Neuronal stem cell (in vitro differentiated cells): ENCODE results near the gene SLC46A2.

ENCODE experiments used
- DNase-seq: peaks from one replicate; pipeline ENCODE4 v3.0.0-alpha.2; 2013; ENCODE audit warnings: low spot score
- H2AFZ ChIP-seq: one replicate; pipeline ENCODE4 v1.6.1; 2013; ENCODE audit warnings: mild to moderate bottlenecking, low read length, inconsistent platforms
- H2AK5ac ChIP-seq: 2 replicates; pipeline ENCODE4 v1.6.1; 2013; ENCODE audit warnings: low read depth, mild to moderate bottlenecking, inconsistent platforms, low read length, moderate library complexity, mixed read lengths
- H2BK120ac ChIP-seq: 2 replicates; pipeline ENCODE4 v1.6.1; 2013; ENCODE audit warnings: low read depth, mild to moderate bottlenecking, inconsistent platforms, low read length, moderate library complexity, mixed read lengths
- H2BK12ac ChIP-seq: one replicate; pipeline ENCODE4 v1.6.1; 2013; ENCODE audit warnings: low read length, inconsistent platforms
- H2BK15ac ChIP-seq: 2 replicates; pipeline ENCODE4 v1.6.1; 2013; ENCODE audit warnings: mild to moderate bottlenecking, low read length, inconsistent platforms, mixed read lengths
- H2BK5ac ChIP-seq: one replicate; pipeline ENCODE4 v1.6.1; 2013; ENCODE audit warnings: inconsistent platforms, mild to moderate bottlenecking, low read length, moderate library complexity
- H3K14ac ChIP-seq: one replicate; pipeline ENCODE4 v1.6.1; 2013; ENCODE audit warnings: low read length, inconsistent platforms
- H3K18ac ChIP-seq: 2 replicates; pipeline ENCODE4 v1.6.1; 2013; ENCODE audit warnings: low read length, inconsistent platforms
- H3K23ac ChIP-seq: 2 replicates; pipeline ENCODE4 v1.6.1; 2013; ENCODE audit warnings: low read depth, mild to moderate bottlenecking, mixed read lengths, low read length, inconsistent platforms; ENCODE audit not compliant: poor library complexity
- H3K27ac ChIP-seq: replicated peaks from 3 replicates; pipeline ENCODE4 v1.5.1; 2013; ENCODE audit warnings: low read length, inconsistent platforms
- H3K27me3 ChIP-seq, 3 experiments: 2 replicates each; pipeline ENCODE4 v1.6.1; 2013; ENCODE audit warnings: low read length in 3 of 3, mild to moderate bottlenecking in 2 of 3, inconsistent platforms in 1 of 3, low read depth in 1 of 3, mixed read lengths in 1 of 3, moderate library complexity in 1 of 3; ENCODE audit not compliant: control insufficient read depth in 3 of 3, insufficient read depth in 3 of 3
- H3K36me3 ChIP-seq, 2 donors: replicated peaks in 1 of 2; 2 replicates each; pipeline ENCODE4 v1.6.1; 2013; ENCODE audit warnings: low read length in 2 of 2; ENCODE audit not compliant: control insufficient read depth in 2 of 2, insufficient read depth in 2 of 2
- H3K4ac ChIP-seq: 2 replicates; pipeline ENCODE4 v1.6.1; 2013; ENCODE audit warnings: inconsistent platforms, mild to moderate bottlenecking, low read length, moderate library complexity
- H3K4me1 ChIP-seq, 2 donors: 1 replicate in 1 of 2; 2 replicates in 1 of 2; pipeline ENCODE4 v1.6.1; 2013; ENCODE audit warnings: low read length in 2 of 2, low read depth in 1 of 2; ENCODE audit not compliant: control insufficient read depth in 2 of 2, insufficient read depth in 1 of 2
- H3K4me2 ChIP-seq: one replicate; pipeline ENCODE4 v1.6.1; 2013; ENCODE audit warnings: mild to moderate bottlenecking, low read length, inconsistent platforms; ENCODE audit not compliant: insufficient read depth, poor library complexity, severe bottlenecking
- H3K4me3 ChIP-seq, 2 donors: 2 replicates each; pipeline ENCODE4 v1.5.1; 2013; ENCODE audit warnings: low read length in 2 of 2, mild to moderate bottlenecking in 2 of 2, inconsistent platforms in 1 of 2, moderate library complexity in 1 of 2
- H3K79me1 ChIP-seq: one replicate; pipeline ENCODE4 v1.6.1; 2013; ENCODE audit warnings: low read depth, mild to moderate bottlenecking, inconsistent platforms, low read length, moderate library complexity
- H3K9ac ChIP-seq: one replicate; pipeline ENCODE4 v1.6.1; 2013; ENCODE audit warnings: mild to moderate bottlenecking, low read depth, low read length, inconsistent platforms; ENCODE audit not compliant: poor library complexity
- H3K9me3 ChIP-seq, 2 donors: replicated peaks in 1 of 2; 2 replicates each; pipeline versions ENCODE3 to v1.6.1; 2013; ENCODE audit warnings: low read length in 2 of 2, mild to moderate bottlenecking in 2 of 2, inconsistent platforms in 1 of 2, low read depth in 1 of 2, mixed read lengths in 1 of 2, moderate library complexity in 1 of 2; ENCODE audit not compliant: control insufficient read depth in 2 of 2, insufficient read depth in 1 of 2
- H4K8ac ChIP-seq: one replicate; pipeline ENCODE4 v1.6.1; 2013; ENCODE audit warnings: low read depth, mild to moderate bottlenecking, inconsistent platforms, low read length, moderate library complexity
- H4K91ac ChIP-seq: one replicate; pipeline ENCODE4 v1.6.1; 2013; ENCODE audit warnings: low read length, low read depth, mild to moderate bottlenecking, inconsistent platforms; ENCODE audit not compliant: poor library complexity
- WGBS, 2 donors: extraction: QIAGEN DNeasy Blood & Tissue Kit; methylation state at CpG; one replicate each; pipeline ENCODE4 v1.1.7; 2013; ENCODE audit warnings: missing lambda C conversion rate in 2 of 2, mixed read lengths in 1 of 2; ENCODE audit not compliant: insufficient read length in 2 of 2, insufficient replicate concordance in 1 of 2; ENCODE audit errors: extremely low coverage in 2 of 2; 5-methylcytosine and 5-hydroxymethylcytosine counted together

Gene SLC46A2

DNA sequence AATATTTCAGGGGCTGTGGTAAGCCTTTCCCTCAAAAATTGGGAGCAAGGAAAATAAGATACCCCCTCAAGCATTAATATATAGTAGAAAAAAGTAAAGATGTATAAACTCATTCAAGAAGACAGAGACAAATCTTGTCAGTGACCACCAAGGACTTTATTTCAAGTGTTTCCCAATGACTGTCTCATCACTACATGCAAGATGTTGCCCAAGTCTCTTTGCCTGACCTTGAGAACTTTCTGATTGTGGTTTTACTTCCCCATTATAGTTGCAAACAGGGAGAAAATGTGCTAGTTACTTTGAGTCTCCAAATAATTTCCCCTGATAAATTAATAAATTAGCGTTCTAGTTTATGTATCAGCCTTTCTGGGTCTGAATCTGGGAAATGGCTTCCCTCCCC, 4.0 kb upstream of the SLC46A2 start:
- DNase-seq, result no peak
- Histone ChIP-seq H3K23ac (no peak overlapping the region), H3K4me1 (peaks cover 0 to 2% of the 10 kb centered on the region in 2 donors), H3K4me2 (no peak overlapping the region), H2BK15ac (no peak overlapping the region), H4K8ac (no peak overlapping the region), H3K79me1 (no peaks in the 10 kb centered on the region), H2AFZ (no peak overlapping the region), H3K27me3 (peaks cover 2 to 43% (median 20%) of the 10 kb centered on the region in 3 experiments), H3K27ac (no peak overlapping the region), H2BK5ac (no peak overlapping the region), H3K9me3 (no peaks in the 10 kb centered on the region), H3K14ac (no peak overlapping the region), H3K18ac (no peak overlapping the region), H2BK12ac (no peak overlapping the region), H3K36me3 (no peaks in the 10 kb centered on the region), H3K4ac (no peak overlapping the region), H3K9ac (no peak overlapping the region), H2AK5ac (no peak overlapping the region), H2BK120ac (no peak overlapping the region), H3K4me3 (no peak overlapping the region), H4K91ac (no peak overlapping the region)
- WGBS, 2 donors, result no CpG with 5 or more reads among the region's 1 CpG

- Histone ChIP-seq H2BK12ac (no peak overlapping the region), H3K23ac (no peak overlapping the region), H2BK5ac (no peak overlapping the region), H3K14ac (no peak overlapping the region), H3K18ac (no peak overlapping the region), H3K9ac (no peak overlapping the region), H2BK120ac (no peak overlapping the region), H3K27ac (no peak overlapping the region), H3K4me3 (no peak overlapping the region), H3K27me3 (peaks cover 2 to 45% (median 24%) of the 10 kb centered on the region in 3 experiments), H4K8ac (no peak overlapping the region), H2AK5ac (no peak overlapping the region), H3K4me1 (peaks cover 0 to 2% of the 10 kb centered on the region in 2 donors), H4K91ac (no peak overlapping the region), H3K4ac (no peak overlapping the region), H2AFZ (no peak overlapping the region), H3K79me1 (no peaks in the 10 kb centered on the region), H3K4me2 (no peak overlapping the region), H3K36me3 (no peaks in the 10 kb centered on the region), H3K9me3 (peaks cover 0 to 1% of the 10 kb centered on the region in 2 donors), H2BK15ac (no peak overlapping the region)
- no CpG with 5 or more reads among the region's 1 CpG for WGBS, 2 donors
- DNase-seq, result no peak
These were observed 3.4 kb upstream of the SLC46A2 start for GRCh38 chr9:112894041-112894440.

DNA sequence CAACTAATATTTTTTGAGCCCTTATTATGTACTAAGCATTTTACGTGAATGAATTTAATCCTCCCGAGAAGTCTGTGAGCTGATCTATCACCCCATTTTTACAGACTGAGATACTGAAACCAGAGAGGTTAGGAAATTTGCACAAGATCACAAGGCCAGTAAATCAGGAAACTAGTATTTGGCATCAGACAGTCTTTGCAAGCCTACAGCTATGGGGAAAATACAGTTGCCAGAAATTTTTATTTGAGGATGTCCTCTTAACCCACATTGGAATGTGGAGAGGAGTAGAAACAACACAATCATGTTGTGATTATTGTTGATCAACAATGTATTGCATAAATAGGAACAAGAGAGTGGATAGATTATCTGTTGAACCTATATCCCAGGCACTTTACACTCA, 2.3 kb upstream of the SLC46A2 start:
- no CpG with 5 or more reads among the region's 2 CpGs for WGBS, 2 donors
- H4K91ac ChIP-seq, result no peak overlapping the region
- no peak overlapping the region for H2BK120ac ChIP-seq
- no peak overlapping the region for H2BK15ac ChIP-seq
- no peak overlapping the region for H3K4me2 ChIP-seq
- no peaks in the 10 kb centered on the region for H3K79me1 ChIP-seq
- no peak overlapping the region for H3K18ac ChIP-seq
- H3K4ac ChIP-seq, result no peak overlapping the region
- no peak overlapping the region for H3K14ac ChIP-seq
- no peak overlapping the region for H3K23ac ChIP-seq
- peaks cover 2 to 40% (median 24%) of the 10 kb centered on the region in 3 experiments for H3K27me3 ChIP-seq
- no peaks in the 10 kb centered on the region for H3K36me3 ChIP-seq
- H2BK5ac ChIP-seq, result no peak overlapping the region
- no peak for DNase-seq
- no peak overlapping the region for H3K9ac ChIP-seq
- no peak overlapping the region for H3K27ac ChIP-seq
- no peak overlapping the region for H2AFZ ChIP-seq
- no peak overlapping the region for H2BK12ac ChIP-seq
- no peak overlapping the region for H4K8ac ChIP-seq
- no peak overlapping the region for H2AK5ac ChIP-seq
- no peak overlapping the region for H3K4me3 ChIP-seq
- H3K4me1 ChIP-seq, result peaks cover 0 to 2% of the 10 kb centered on the region in 2 donors
- H3K9me3 ChIP-seq, result peaks cover 0 to 1% of the 10 kb centered on the region in 2 donors

DNA sequence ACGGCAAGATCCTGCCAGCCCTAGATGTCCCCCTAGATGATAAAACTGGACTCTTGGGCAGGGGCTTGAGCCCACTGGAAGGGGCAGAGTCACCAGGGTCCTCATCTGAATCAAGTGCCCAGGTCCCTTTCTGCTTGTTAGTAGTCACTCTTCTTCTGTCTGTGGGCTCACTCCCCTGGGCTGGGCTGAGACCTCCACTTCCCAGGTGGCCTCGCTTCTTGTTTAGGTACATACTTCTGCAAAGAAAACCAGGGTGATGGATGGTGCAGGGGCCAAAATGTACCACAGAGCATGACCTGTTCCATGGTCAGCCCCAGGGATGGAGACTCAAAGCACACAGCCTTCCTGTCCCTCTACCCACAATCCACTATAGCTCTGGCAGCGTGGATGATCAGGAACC, 845 bp upstream of the SLC46A2 start:
- Histone ChIP-seq H2BK15ac (no peak overlapping the region), H3K36me3 (no peaks in the 10 kb centered on the region), H3K79me1 (no peaks in the 10 kb centered on the region), H3K9me3 (peaks cover 0 to 1% of the 10 kb centered on the region in 2 donors), H3K27ac (no peak overlapping the region), H4K8ac (no peak overlapping the region), H2AK5ac (no peak overlapping the region), H2BK12ac (no peak overlapping the region), H3K4ac (no peak overlapping the region), H3K4me3 (no peak overlapping the region), H2AFZ (peak overlapping the region; percentile 82), H3K9ac (no peak overlapping the region), H3K14ac (no peak overlapping the region), H3K4me2 (no peak overlapping the region), H3K4me1 (peaks cover 0 to 2% of the 10 kb centered on the region in 2 donors), H3K18ac (no peak overlapping the region), H3K27me3 (peaks cover 2 to 40% (median 24%) of the 10 kb centered on the region in 3 experiments), H3K23ac (no peak overlapping the region), H2BK120ac (no peak overlapping the region), H4K91ac (no peak overlapping the region), H2BK5ac (no peak overlapping the region)
- no peak for DNase-seq
- WGBS, 2 donors, result no CpG with 5 or more reads among the region's 3 CpGs
